Prostate gland (tissue), 2 donors: ENCODE results near the gene ATP1B4. TPM values are rescaled to one million over a fixed set of nuclear protein-coding genes. Genes with fewer than 3 reads are reported as not detected.

Experiments used
- DNase-seq: peaks from one replicate; pipeline ENCODE4 v3.0.0-alpha.2; 2019; ENCODE audit warnings: low spot score
- H3K27ac ChIP-seq, 2 donors: fragments of 200-600 bp; sonication (generic); 2 replicates each; pipeline ENCODE4 v1.5.1; 2017 to 2019
- H3K27me3 ChIP-seq: fragments of 200-600 bp; sonication (generic); replicated peaks from 2 replicates; pipeline ENCODE4 v1.5.1; 2019; ENCODE audit not compliant: insufficient read depth
- H3K36me3 ChIP-seq, 2 donors: fragments of 200-600 bp; sonication (generic); 1 replicate in 1 of 2; 2 replicates in 1 of 2; pipeline versions ENCODE4 v1.5.1 to v1.8.1; 2017 to 2019
- H3K4me1 ChIP-seq: fragments of 200-600 bp; sonication (generic); replicated peaks from 2 replicates; pipeline ENCODE4 v1.5.1; 2019
- H3K4me3 ChIP-seq, 2 donors: fragments of 200-600 bp; sonication (generic); 2 replicates each; pipeline ENCODE4 v1.5.1; 2017 to 2019
- H3K9me3 ChIP-seq: fragments of 200-600 bp; sonication (generic); 2 replicates; pipeline ENCODE4 v1.5.1; 2017
- CTCF ChIP-seq, 4 experiments: fragments of 200-600 bp in 2 of 4; fragments of 450-650 bp in 2 of 4; sonication (generic) in 2 of 4; IDR thresholded peaks; 1 replicate in 3 of 4; 2 replicates in 1 of 4; pipeline ENCODE4 v1.5.1; 2016 to 2019; ENCODE audit warnings: antibody characterized with exemption in 4 of 4, mild to moderate bottlenecking in 2 of 4, moderate library complexity in 2 of 4
- POLR2A ChIP-seq: fragments of 450-650 bp; IDR thresholded peaks from one replicate; pipeline ENCODE4 v1.6.1; 2016; ENCODE audit warnings: antibody characterized with exemption, mild to moderate bottlenecking
- POLR2AphosphoS5 ChIP-seq: sonication (generic); formaldehyde crosslinking; IDR thresholded peaks from one replicate; pipeline ENCODE4 v1.6.1; 2017; ENCODE audit warnings: antibody characterized with exemption
- WGBS: methylation state at CpG from one replicate; pipeline ENCODE4 v1.1.5; 2018; 5-methylcytosine and 5-hydroxymethylcytosine counted together
- intact Hi-C: fragments of 100-400 bp; cut with DNase I; formaldehyde crosslinking; loops from one replicate; pipeline ENCODE4 v1.14.2; 2022
- total RNA-seq, 2 donors: library from RNA; depleted of rRNA; stranded (reverse); fragments of >200 nt; gene quantifications; one replicate each; pipeline ENCODE4 v1.1.0, GENCODE V29; 2016

The ATP1B4 gene
- total RNA-seq, 2 donors from 2014 or later: 0.50 TPM; not detected in 1

GRCh38 chrX:120378570-120378969 lies 16.7 kb downstream of the ATP1B4 start:
- no peak for TF ChIP-seq CTCF (IDR thresholded peaks at IDR 0.05)

GRCh38 chrX:120379937-120380681 lies 18.2 kb downstream of the ATP1B4 start:
- no peak for DNase-seq
- intact Hi-C loops: loop anchor here (10.0 kb wide), 1 partner anchor 65 kb away; no protein-coding TSS in a partner anchor
- Histone ChIP-seq H3K9me3 (no peaks in the 10 kb centered on the region), H3K4me3 (no peak overlapping the region), H3K4me1 (no peaks in the 10 kb centered on the region), H3K36me3 (no peaks in the 10 kb centered on the region), H3K27ac (no peak overlapping the region), H3K27me3 (no peaks in the 10 kb centered on the region)
- no peak for TF ChIP-seq POLR2AphosphoS5
- TF ChIP-seq CTCF (IDR thresholded peaks at IDR 0.05): no peak
- TF ChIP-seq POLR2A: no peak
- 46% methylated on average over 6 of the region's 6 CpGs for WGBS

More at GRCh38 chrX:120378570-120378969, 16.7 kb downstream of the ATP1B4 start:
- no peak for DNase-seq
- Histone ChIP-seq H3K36me3 (no peaks in the 10 kb centered on the region), H3K4me1 (no peaks in the 10 kb centered on the region), H3K27me3 (no peaks in the 10 kb centered on the region), H3K27ac (no peak overlapping the region), H3K4me3 (no peak overlapping the region), H3K9me3 (no peaks in the 10 kb centered on the region)
- 98% methylated on average over 5 of the region's 5 CpGs for WGBS
- intact Hi-C loops: loop anchor here (10.0 kb wide), 1 partner anchor 66 kb away; no protein-coding TSS in a partner anchor

DNA sequence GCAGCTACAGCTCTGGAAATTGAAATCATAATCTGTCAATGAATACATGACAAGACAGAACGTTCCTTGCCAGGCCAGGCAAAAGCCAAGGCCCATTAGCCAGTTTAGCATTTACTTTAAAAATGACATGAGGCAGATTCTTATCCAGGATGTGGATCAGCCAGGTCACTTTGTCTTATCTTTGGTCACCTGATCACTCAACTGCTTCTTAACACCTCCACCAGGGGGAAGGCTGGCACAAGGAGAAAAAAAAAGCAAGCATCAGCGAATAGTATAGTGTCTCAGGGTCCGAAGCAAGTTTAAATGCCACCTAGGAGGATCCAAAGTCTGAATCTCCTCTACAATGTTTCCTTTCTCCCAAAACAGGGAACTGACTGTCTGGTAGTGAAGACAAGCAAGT lies 18.8 kb downstream of the ATP1B4 start:
- H3K36me3 ChIP-seq: no peaks in the 10 kb centered on the region
- H3K4me3 ChIP-seq: no peak overlapping the region
- WGBS: 9% methylated on average over 3 of the region's 3 CpGs
- no peaks in the 10 kb centered on the region for H3K9me3 ChIP-seq
- no peaks in the 10 kb centered on the region for H3K27me3 ChIP-seq
- TF ChIP-seq CTCF (IDR thresholded peaks at IDR 0.05) (peak in 3 of 4 experiments; percentile 25 to 38 (median 34)), POLR2AphosphoS5 (no peak), POLR2A (no peak)
- H3K4me1 ChIP-seq: no peaks in the 10 kb centered on the region
- H3K27ac ChIP-seq: no peak overlapping the region
- peak; percentile 4 for DNase-seq
- intact Hi-C loops: no loop called here

- no peaks in the 10 kb centered on the region for H3K27me3 ChIP-seq
- DNase-seq: no peak
- no peak for TF ChIP-seq POLR2A
- TF ChIP-seq POLR2AphosphoS5: no peak
- TF ChIP-seq CTCF (IDR thresholded peaks at IDR 0.05): no peak
- no peaks in the 10 kb centered on the region for H3K9me3 ChIP-seq
- no peaks in the 10 kb centered on the region for H3K4me1 ChIP-seq
- no peaks in the 10 kb centered on the region for H3K36me3 ChIP-seq
- intact Hi-C loops: no loop called here
- H3K27ac ChIP-seq: no peak overlapping the region
- no peak overlapping the region for H3K4me3 ChIP-seq
These were observed 39.4 kb downstream of the ATP1B4 start for GRCh38 chrX:120401301-120401700.

GRCh38 chrX:120402369-120402768 lies 40.5 kb downstream of the ATP1B4 start:
- Histone ChIP-seq H3K9me3 (no peaks in the 10 kb centered on the region), H3K36me3 (no peaks in the 10 kb centered on the region), H3K27me3 (no peaks in the 10 kb centered on the region), H3K4me1 (no peaks in the 10 kb centered on the region), H3K27ac (no peak overlapping the region), H3K4me3 (no peak overlapping the region)
- intact Hi-C loops: no loop called here
- no peak for DNase-seq
- TF ChIP-seq POLR2A (no peak), CTCF (IDR thresholded peaks at IDR 0.05) (no peak), POLR2AphosphoS5 (no peak)
- 94% methylated on average over 2 of the region's 2 CpGs for WGBS
